GM13977 (cell line): ENCODE data around the gene SNAP25.

Experiments
- DNase-seq: peaks from one replicate; pipeline ENCODE4 v3.0.0; 2012; ENCODE audit warnings: low spot score
- in situ Hi-C: fragments of 300-500 bp; cut with MboI; formaldehyde crosslinking; loops from one replicate; pipeline ENCODE4 v1.12.0; 2022; ENCODE audit warnings: low sequenced_read_pairs, low pct_unique_long_range_greater_than_20kb, mixed read lengths, inconsistent platforms; ENCODE audit not compliant: unreplicated experiment
- TF ChIP-seq, protein P1 (sequence below): IDR thresholded peaks from 2 replicates; pipeline ENCODE4 v1.5.1; 2012; ENCODE audit warnings: mild to moderate bottlenecking, control low read depth; ENCODE audit not compliant: insufficient read depth; ENCODE audit errors: extremely low read depth, missing control alignments

SNAP25 gene

DNA sequence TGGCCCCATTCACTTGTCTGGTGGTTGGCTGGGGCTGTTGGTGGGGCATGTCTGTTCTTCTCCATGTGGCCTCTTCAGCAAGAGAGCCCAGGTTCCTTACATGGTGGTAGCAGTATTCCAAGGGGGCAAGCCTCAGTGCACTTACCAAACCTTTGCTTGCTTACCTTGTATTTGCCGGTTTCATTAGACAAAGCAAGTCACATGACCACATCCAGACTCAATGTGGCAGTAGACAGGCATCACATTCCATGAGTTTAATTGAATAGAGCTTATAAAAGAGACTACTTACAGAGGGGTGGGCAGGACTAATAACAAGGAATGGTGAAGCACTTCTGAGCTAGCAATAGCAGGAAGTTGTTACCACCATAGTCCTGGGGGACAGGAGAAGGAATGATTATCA is 78.6 kb downstream of the SNAP25 start:
- no peak for DNase-seq
- in situ Hi-C loops = no loop called here
- TF ChIP-seq, protein P1, sequence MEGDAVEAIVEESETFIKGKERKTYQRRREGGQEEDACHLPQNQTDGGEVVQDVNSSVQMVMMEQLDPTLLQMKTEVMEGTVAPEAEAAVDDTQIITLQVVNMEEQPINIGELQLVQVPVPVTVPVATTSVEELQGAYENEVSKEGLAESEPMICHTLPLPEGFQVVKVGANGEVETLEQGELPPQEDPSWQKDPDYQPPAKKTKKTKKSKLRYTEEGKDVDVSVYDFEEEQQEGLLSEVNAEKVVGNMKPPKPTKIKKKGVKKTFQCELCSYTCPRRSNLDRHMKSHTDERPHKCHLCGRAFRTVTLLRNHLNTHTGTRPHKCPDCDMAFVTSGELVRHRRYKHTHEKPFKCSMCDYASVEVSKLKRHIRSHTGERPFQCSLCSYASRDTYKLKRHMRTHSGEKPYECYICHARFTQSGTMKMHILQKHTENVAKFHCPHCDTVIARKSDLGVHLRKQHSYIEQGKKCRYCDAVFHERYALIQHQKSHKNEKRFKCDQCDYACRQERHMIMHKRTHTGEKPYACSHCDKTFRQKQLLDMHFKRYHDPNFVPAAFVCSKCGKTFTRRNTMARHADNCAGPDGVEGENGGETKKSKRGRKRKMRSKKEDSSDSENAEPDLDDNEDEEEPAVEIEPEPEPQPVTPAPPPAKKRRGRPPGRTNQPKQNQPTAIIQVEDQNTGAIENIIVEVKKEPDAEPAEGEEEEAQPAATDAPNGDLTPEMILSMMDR = no peak

DNA sequence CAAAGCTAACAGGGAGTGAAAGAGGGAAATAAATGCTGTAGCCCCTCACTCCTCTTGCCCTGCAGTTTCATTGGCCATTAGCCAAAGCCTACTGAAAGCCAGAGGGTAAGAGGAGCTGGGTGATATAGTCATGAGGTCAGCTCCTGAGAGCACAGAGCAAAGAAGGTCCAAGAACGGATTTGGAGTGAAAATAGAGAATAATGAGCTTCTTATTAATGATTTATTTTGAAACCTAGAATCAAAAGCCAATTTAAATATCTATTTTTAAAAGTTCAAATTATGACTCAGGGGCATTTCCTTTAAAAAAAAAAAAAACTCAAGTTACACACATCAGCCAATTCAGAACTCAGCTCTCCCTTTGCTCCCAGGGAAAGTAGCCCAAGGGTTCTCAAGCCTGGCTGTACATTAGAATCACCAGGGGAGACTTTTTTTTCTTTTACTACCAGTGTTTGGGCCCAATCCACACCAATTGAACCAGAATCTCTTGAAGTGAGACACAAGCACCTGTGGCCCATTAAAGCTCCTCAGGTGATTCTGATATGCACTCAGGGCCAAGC is 79.1 kb downstream of the SNAP25 start:
- no peak for DNase-seq
- in situ Hi-C loops = no loop called here
- TF ChIP-seq, protein P1 = no peak

DNA sequence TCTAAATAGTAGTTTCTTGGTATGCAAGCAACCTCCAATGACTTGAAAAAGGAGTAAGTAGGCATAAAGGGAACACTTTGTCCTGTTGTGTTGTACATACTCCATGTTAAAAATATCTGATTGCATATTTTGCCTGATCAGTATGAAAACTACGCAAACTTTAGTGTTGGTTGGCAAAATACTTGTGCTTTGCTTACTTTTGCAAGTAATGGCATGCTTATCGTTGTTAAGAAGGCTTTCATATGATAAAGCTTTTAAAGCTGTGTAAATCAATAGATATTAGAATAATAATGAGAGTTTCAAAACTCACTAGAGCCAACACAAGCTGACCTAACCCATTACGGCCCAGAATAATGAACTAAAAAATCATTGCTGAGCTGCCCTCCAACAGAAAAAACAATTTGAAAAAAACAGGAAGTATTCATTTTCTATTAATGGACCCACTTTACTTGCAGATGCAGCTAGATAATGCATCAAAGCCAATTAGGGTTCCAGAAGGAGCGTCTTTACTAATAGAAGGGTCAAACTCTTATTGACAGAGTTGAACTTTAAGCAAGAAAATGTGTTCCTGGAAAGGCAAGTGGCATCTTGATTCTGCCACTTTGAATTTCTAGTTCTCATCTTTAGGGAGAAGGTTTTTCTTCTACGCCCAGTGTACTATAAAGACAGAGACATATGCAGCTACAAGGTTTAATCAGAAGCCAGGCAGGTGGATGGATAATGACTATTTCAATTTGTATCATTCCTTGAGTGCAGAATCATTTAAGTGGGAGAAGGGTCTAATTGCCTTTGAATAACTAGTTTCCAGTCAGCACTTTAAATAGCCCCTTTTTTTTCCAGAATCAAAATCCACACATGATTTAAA is 82.2 kb downstream of the SNAP25 start:
- TF ChIP-seq, protein P1 = no peak
- in situ Hi-C loops = no loop called here
- DNase-seq = no peak

DNA sequence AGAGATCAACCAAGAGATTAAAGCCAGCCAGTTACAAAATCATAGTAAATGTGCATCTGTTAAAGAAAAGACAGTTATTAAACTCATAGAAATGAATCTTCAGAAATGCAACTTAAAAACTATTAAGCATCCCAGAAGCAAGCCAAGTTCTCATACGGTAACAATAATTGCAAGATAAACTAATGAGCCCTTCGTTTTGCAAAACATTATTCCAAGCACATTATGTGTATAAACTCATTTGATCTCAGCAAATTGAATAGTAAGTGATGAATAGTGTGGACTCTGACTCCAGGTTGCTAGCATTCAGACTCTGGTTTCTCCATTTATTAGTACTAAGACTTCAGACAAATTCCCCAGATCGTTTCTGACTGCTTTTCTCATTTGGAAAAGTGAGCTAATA is 85.2 kb downstream of the SNAP25 start:
- TF ChIP-seq, protein P1 = no peak
- in situ Hi-C loops = no loop called here

DNA sequence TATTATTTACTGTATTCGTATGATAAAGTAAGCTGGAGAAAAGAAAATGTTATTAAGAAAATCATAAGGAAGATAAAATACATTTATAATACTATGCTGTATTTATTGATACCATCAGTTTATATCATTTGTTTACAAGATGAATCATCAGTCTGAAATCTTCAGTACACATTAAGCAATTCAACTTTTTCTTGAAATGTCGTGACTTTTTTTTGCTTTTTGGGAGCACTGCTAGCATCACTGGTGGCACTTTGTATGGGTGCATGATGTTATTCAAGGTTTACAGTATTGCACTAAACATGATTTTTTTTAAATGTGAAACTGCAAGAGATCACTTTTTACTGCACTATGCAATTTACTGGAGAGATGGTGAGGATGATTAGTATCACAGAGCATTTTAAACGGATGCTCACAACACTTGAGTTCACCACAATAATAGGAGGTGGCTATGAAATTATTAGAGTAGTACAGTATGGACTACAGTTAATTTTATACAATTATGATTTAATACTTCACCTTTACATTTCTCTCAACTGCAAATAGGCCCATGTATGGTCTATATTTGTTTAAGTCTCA is 85.9 kb downstream of the SNAP25 start:
- in situ Hi-C loops = no loop called here
- TF ChIP-seq, protein P1 = no peak
- DNase-seq = no peak

More for the DNA sequence above, 85.2 kb downstream of the SNAP25 start:
- no peak for DNase-seq

DNA sequence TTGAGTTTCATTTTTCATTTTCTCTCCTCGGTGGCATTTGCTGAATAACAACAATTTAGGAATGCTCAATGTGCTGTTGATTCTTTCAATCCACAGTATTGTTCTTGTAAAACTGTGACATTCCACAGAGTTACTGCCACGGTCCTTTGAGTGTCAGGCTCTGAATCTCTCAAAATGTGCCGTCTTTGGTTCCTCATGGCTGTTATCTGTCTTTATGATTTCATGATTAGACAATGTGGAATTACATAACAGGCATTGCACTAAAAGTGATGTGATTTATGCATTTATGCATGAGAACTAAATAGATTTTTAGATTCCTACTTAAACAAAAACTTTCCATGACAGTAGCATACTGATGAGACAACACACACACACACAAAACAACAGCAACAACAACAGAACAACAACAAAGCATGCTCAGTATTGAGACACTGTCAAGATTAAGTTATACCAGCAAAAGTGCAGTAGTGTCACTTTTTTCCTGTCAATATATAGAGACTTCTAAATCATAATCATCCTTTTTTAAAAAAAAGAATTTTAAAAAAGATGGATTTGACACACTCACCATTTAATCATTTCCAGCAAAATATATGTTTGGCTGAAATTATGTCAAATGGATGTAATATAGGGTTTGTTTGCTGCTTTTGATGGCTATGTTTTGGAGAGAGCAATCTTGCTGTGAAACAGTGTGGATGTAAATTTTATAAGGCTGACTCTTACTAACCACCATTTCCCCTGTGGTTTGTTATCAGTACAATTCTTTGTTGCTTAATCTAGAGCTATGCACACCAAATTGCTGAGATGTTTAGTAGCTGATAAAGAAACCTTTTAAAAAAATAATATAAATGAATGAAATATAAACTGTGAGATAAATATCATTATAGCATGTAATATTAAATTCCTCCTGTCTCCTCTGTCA is 88.1 kb downstream of the SNAP25 start:
- in situ Hi-C loops = no loop called here
- no peak for DNase-seq

More for the DNA sequence above, 88.1 kb downstream of the SNAP25 start:
- TF ChIP-seq, protein P1 = no peak
